ENCODE results near the gene SPACA6. TPM values are rescaled to one million over a fixed set of nuclear protein-coding genes. Genes with fewer than 3 reads are reported as not detected.

SPACA6 gene
- total and polyA plus RNA-seq, 2 of the 8 experiments (the other 6 are each of a cell fraction or from before 2014, with no cell fraction given) = 7.1 to 7.5 TPM

GRCh38 chr19:51716925-51717324 lies 23.8 kb downstream of the SPACA6 start (continued):
- TF ChIP-seq, protein P1, sequence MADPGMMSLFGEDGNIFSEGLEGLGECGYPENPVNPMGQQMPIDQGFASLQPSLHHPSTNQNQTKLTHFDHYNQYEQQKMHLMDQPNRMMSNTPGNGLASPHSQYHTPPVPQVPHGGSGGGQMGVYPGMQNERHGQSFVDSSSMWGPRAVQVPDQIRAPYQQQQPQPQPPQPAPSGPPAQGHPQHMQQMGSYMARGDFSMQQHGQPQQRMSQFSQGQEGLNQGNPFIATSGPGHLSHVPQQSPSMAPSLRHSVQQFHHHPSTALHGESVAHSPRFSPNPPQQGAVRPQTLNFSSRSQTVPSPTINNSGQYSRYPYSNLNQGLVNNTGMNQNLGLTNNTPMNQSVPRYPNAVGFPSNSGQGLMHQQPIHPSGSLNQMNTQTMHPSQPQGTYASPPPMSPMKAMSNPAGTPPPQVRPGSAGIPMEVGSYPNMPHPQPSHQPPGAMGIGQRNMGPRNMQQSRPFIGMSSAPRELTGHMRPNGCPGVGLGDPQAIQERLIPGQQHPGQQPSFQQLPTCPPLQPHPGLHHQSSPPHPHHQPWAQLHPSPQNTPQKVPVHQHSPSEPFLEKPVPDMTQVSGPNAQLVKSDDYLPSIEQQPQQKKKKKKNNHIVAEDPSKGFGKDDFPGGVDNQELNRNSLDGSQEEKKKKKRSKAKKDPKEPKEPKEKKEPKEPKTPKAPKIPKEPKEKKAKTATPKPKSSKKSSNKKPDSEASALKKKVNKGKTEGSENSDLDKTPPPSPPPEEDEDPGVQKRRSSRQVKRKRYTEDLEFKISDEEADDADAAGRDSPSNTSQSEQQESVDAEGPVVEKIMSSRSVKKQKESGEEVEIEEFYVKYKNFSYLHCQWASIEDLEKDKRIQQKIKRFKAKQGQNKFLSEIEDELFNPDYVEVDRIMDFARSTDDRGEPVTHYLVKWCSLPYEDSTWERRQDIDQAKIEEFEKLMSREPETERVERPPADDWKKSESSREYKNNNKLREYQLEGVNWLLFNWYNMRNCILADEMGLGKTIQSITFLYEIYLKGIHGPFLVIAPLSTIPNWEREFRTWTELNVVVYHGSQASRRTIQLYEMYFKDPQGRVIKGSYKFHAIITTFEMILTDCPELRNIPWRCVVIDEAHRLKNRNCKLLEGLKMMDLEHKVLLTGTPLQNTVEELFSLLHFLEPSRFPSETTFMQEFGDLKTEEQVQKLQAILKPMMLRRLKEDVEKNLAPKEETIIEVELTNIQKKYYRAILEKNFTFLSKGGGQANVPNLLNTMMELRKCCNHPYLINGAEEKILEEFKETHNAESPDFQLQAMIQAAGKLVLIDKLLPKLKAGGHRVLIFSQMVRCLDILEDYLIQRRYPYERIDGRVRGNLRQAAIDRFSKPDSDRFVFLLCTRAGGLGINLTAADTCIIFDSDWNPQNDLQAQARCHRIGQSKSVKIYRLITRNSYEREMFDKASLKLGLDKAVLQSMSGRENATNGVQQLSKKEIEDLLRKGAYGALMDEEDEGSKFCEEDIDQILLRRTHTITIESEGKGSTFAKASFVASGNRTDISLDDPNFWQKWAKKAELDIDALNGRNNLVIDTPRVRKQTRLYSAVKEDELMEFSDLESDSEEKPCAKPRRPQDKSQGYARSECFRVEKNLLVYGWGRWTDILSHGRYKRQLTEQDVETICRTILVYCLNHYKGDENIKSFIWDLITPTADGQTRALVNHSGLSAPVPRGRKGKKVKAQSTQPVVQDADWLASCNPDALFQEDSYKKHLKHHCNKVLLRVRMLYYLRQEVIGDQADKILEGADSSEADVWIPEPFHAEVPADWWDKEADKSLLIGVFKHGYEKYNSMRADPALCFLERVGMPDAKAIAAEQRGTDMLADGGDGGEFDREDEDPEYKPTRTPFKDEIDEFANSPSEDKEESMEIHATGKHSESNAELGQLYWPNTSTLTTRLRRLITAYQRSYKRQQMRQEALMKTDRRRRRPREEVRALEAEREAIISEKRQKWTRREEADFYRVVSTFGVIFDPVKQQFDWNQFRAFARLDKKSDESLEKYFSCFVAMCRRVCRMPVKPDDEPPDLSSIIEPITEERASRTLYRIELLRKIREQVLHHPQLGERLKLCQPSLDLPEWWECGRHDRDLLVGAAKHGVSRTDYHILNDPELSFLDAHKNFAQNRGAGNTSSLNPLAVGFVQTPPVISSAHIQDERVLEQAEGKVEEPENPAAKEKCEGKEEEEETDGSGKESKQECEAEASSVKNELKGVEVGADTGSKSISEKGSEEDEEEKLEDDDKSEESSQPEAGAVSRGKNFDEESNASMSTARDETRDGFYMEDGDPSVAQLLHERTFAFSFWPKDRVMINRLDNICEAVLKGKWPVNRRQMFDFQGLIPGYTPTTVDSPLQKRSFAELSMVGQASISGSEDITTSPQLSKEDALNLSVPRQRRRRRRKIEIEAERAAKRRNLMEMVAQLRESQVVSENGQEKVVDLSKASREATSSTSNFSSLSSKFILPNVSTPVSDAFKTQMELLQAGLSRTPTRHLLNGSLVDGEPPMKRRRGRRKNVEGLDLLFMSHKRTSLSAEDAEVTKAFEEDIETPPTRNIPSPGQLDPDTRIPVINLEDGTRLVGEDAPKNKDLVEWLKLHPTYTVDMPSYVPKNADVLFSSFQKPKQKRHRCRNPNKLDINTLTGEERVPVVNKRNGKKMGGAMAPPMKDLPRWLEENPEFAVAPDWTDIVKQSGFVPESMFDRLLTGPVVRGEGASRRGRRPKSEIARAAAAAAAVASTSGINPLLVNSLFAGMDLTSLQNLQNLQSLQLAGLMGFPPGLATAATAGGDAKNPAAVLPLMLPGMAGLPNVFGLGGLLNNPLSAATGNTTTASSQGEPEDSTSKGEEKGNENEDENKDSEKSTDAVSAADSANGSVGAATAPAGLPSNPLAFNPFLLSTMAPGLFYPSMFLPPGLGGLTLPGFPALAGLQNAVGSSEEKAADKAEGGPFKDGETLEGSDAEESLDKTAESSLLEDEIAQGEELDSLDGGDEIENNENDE (IDR thresholded peaks at IDR 0.05; ENCODE audit: insufficient replicate concordance, low read length) = no peak
- TF ChIP-seq RXRA (IDR thresholded peaks at IDR 0.05; ENCODE audit: insufficient read depth, low read depth, low read length) = no peak
- no peak for TF ChIP-seq SIN3A (conservative IDR thresholded peaks at IDR 0.05 in 1 of 2, IDR thresholded peaks at IDR 0.05 in 1 of 2; ENCODE audit: low read depth in 1 of 2, low read length in 2 of 2)
- no peak for TF ChIP-seq POU5F1 (IDR thresholded peaks at IDR 0.05; ENCODE audit: low read depth, low read length)
- TF ChIP-seq MAX (IDR thresholded peaks at IDR 0.05) = no peak
- no peak for TF ChIP-seq CEBPB (IDR thresholded peaks at IDR 0.05; ENCODE audit: low read depth, low read length)
- no peak for TF ChIP-seq TBP (IDR thresholded peaks at IDR 0.05; ENCODE audit: low read depth, low read length)
- no peak for TF ChIP-seq RAD21 (IDR thresholded peaks at IDR 0.05 in 1 of 2, conservative IDR thresholded peaks at IDR 0.05 in 1 of 2; ENCODE audit: low read depth in 2 of 2, low read length in 2 of 2)
